GM18907 (cell line): ENCODE measurements around the gene EFHD2.
"Not testable (repeated sequence)": the region's sequence is repeated elsewhere in the genome, so short reads cannot be mapped to it uniquely, and the experiment has no call there.

Experiments
- ATAC-seq: cut with Tn5 transposase; IDR thresholded peaks from one replicate; pipeline ENCODE4 v1.9.1; 2021; ENCODE audit warnings: mild to moderate bottlenecking, moderate library complexity; ENCODE audit not compliant: unreplicated experiment

The EFHD2 gene

GRCh38 chr1:15471723-15472122 lies 62.0 kb downstream of the EFHD2 start:
- not testable (repeated sequence) for ATAC-seq

- ATAC-seq, result no peak
These were observed 62.9 kb downstream of the EFHD2 start for GRCh38 chr1:15472587-15472986.

- no peak for ATAC-seq
These were observed 66.1 kb downstream of the EFHD2 start, which contains the start of gene CELA2B for GRCh38 chr1:15475752-15476314. CELA2B (plus strand) TSS chr1:15476104; CDS start chr1:15476126, 22 bp downstream.

- ATAC-seq, result no peak
These were observed 67.2 kb downstream of the EFHD2 start for GRCh38 chr1:15476927-15477326.

GRCh38 chr1:15477646-15478212 lies 68.0 kb downstream of the EFHD2 start:
- ATAC-seq, result no peak
